ENCODE data around the gene MORN1.

GRCh38 chr1:2439369-2439768 is 48.0 kb upstream of the MORN1 start:
- TF ChIP-seq CTCF (IDR thresholded peaks at IDR 0.05) (no peak), POLR2A (IDR thresholded peaks at IDR 0.05) (no peak)

Data from right lobe of liver (tissue), 4 donors.